ENCODE measurements around the gene KLHL29.

Gene KLHL29

DNA sequence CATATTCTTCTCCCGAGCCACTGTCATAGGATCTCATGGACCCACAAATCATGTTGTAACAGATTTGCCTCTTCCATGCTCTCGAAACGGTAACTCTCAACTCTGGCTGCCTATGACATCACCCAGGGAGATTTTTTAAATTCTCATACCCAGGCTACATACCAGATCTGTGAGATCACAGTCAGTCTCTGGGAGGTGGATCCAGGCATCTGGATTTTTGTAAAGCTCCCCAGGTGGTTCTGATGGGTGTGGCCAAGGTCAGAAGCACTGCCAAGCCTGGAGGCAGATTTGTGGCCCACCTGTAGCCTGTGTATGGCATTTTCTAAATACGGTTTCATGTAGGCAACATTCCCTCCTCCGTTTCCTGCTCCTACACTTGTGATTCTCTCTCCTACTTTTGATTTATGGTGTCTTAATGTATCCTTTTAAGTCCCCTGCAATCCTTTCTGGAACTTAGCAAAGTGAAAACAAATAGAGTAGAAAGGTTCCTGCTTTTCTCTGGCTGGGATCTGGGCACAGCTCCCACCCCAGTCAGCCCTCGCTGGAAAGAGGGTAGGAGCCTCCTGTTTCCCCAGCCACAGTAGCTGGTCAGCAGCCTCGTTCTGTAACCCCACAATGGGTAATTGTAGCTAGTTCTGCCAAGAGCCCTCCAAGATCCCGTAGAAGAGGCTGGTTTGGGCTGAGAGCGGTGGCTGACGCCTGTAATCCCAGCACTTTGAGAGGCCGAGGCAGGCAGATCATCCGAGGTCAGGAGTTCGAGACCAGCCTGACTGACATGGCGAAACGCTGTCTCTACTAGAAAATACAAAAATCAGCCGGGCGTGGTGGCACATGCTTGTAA, 96.2 kb downstream of the KLHL29 start:
- no peak for FAIRE-seq
- no peak for DNase-seq (ENCODE audit: insufficient read length, low spot score)
- TF ChIP-seq, protein P1, sequence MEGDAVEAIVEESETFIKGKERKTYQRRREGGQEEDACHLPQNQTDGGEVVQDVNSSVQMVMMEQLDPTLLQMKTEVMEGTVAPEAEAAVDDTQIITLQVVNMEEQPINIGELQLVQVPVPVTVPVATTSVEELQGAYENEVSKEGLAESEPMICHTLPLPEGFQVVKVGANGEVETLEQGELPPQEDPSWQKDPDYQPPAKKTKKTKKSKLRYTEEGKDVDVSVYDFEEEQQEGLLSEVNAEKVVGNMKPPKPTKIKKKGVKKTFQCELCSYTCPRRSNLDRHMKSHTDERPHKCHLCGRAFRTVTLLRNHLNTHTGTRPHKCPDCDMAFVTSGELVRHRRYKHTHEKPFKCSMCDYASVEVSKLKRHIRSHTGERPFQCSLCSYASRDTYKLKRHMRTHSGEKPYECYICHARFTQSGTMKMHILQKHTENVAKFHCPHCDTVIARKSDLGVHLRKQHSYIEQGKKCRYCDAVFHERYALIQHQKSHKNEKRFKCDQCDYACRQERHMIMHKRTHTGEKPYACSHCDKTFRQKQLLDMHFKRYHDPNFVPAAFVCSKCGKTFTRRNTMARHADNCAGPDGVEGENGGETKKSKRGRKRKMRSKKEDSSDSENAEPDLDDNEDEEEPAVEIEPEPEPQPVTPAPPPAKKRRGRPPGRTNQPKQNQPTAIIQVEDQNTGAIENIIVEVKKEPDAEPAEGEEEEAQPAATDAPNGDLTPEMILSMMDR (IDR thresholded peaks at IDR 0.05; ENCODE audit: insufficient read depth, missing control alignments): no peak

DNA sequence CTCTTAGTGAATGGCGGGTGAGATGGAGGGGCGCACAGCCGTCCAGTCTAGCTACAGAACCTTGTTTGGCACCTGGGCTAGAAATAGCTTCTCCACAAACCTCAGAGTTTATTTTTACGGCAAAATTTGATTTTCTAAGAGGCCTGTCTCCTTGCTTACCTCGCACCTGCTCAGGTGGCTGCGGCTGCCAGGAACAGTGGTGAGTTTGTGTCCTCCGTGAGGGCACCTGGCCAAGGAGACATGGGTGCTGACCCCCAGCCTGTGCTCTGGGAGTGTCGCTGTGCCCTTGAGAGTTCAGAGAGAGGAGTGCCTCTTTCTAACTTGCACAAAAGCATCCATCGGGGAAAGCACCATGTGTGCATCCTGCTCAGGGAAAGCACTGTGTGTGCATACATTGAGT, 97.2 kb downstream of the KLHL29 start:
- FAIRE-seq (no peak), DNase-seq (ENCODE audit: insufficient read length, low spot score) (no peak)
- TF ChIP-seq, protein P1 (IDR thresholded peaks at IDR 0.05; ENCODE audit: insufficient read depth, missing control alignments): no peak

DNA sequence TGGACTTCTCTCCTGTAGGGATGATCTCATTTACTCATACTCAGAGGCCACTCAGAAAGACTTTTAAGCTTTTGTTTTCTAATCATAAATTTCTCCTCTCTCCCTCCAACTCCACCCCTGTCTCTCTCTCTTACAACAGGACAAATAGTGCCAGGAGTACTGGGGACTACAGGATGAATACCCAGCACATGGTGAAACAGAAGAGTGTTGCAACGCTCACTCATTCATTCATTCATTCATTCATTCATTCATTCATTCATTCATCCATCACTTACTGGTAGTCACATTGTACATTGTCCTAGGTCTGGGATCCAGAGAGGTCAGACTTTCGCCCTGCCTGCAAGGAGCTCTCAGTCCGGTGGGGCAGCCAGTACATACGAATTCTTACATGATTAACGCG, 97.6 kb downstream of the KLHL29 start:
- TF ChIP-seq, protein P1 (IDR thresholded peaks at IDR 0.05; ENCODE audit: insufficient read depth, missing control alignments): no peak

DNA sequence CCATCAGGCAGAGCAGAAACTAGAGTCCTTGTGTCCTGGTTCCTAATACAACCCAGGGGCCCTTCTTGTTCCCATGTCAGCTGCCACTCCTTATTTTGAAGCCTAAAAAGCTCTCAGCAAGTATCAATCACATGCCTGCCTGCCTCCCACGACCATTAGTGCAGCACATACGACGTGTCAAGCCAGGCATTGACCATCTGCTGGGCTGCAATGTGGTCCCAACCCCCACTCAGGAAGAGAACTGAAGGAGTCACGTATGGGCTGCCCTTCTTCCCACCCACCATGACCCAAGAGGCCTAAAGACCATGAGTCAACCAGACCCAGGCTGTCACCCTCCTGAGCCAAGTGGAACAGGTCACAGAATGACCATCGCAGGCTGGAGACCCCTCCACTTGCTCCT, 98.8 kb downstream of the KLHL29 start:
- no peak for DNase-seq (ENCODE audit: insufficient read length, low spot score)
- TF ChIP-seq, protein P1 (IDR thresholded peaks at IDR 0.05; ENCODE audit: insufficient read depth, missing control alignments): no peak
- FAIRE-seq: no peak

More for the DNA sequence above, 97.6 kb downstream of the KLHL29 start:
- FAIRE-seq: no peak
- DNase-seq (ENCODE audit: insufficient read length, low spot score): no peak

DNA sequence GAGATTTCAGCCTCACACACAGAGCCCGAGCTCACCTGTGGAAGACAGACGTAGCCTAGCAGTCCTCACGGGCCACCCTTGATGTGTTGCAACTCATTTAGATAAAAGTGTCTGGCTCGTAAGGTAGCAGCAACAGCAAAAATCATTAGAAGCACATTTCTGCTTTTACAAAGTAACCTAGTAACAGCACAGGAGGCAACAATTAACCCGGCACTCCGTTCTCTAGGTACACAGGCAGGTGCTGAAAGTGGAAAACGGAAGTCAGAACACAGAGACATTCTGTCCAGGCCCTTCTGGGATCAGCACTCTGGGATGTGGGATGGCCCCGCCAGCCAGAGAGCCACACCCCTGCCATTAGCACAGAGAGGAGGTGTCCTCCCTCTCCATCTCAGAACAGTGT, 99.3 kb downstream of the KLHL29 start:
- no peak for DNase-seq (ENCODE audit: insufficient read length, low spot score)
- TF ChIP-seq, protein P1 (IDR thresholded peaks at IDR 0.05; ENCODE audit: insufficient read depth, missing control alignments): no peak
- no peak for FAIRE-seq

DNA sequence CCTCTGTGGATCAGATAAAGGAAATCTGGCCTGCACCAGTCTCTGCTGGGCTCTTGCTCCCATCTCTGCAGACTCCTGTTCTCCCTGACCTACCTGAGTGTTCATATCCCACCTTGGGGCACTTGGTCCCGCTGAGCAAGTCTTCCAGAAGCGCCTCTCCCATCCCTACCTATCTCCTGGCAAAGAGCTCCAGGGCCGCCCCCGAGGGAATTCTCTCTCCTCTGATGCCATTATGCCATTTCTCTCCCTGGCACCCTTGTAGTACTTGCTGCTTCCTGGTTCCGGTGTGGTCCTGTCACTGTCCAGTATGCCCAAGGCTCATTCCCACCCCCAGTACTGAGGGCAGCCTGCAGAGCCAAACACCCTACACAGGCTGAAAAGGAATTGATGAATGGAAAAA, 99.8 kb downstream of the KLHL29 start:
- DNase-seq (ENCODE audit: insufficient read length, low spot score) (no peak), FAIRE-seq (no peak)
- TF ChIP-seq, protein P1 (IDR thresholded peaks at IDR 0.05; ENCODE audit: insufficient read depth, missing control alignments): no peak

DNA sequence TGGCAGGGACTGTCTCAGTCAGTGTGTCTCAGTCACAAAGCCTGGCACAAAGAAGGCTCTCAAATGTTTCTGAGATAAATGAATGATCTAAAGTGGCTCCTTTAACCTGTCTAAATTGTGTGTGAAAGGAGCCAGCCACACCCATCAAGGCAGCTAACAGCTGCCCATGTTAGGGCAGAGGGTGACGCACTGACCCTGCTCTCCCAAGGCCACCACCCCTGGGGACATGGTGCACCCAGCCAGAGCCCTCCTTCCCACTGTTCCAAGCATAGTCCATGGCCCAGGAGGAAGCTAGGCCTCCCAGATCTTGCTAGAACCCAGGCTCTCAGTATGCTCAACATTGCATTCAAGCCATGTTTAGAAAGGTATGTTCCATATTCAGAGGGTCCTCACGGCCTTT, 100.3 kb downstream of the KLHL29 start:
- DNase-seq (ENCODE audit: insufficient read length, low spot score): no peak
- TF ChIP-seq, protein P1 (IDR thresholded peaks at IDR 0.05; ENCODE audit: insufficient read depth, missing control alignments): no peak

More for the DNA sequence above, 100.3 kb downstream of the KLHL29 start:
- no peak for FAIRE-seq

Data from D721Med (cell line).